GM10847 (cell line): Measurements from ENCODE around the gene UBE2Z.
A peak's percentile ranks its signal among the peaks of the same experiment; 100 is the strongest.

Experiments
- POLR2A ChIP-seq: IDR thresholded peaks from 2 replicates; pipeline ENCODE4 v1.6.1; 2011; ENCODE audit not compliant: insufficient read length; ENCODE audit errors: extremely low read depth

The UBE2Z gene

GRCh38 chr17:48927978-48928745, 20.0 kb downstream of the UBE2Z start:
- TF ChIP-seq POLR2A: no peak

- no peak for TF ChIP-seq POLR2A
These were observed 20.9 kb downstream of the UBE2Z start for GRCh38 chr17:48928876-48929811.

- TF ChIP-seq POLR2A: no peak
These were observed 21.6 kb downstream of the UBE2Z start for GRCh38 chr17:48929812-48930165.

GRCh38 chr17:48930435-48930873, 22.2 kb downstream of the UBE2Z start:
- no peak for TF ChIP-seq POLR2A

- no peak for TF ChIP-seq POLR2A
These were observed 24.8 kb downstream of the UBE2Z start for GRCh38 chr17:48933035-48933434.

GRCh38 chr17:48944515-48945260, 36.5 kb downstream of the UBE2Z start, which contains the start of gene SNF8:
TSS of gene SNF8 (minus strand) at chr17:48944842. CDS start at chr17:48944734, 108 bp downstream.
- peak; percentile 83 for TF ChIP-seq POLR2A

GRCh38 chr17:48951572-48951971, 43.4 kb downstream of the UBE2Z start:
- no peak for TF ChIP-seq POLR2A

GRCh38 chr17:48952904-48953303, 44.7 kb downstream of the UBE2Z start:
- TF ChIP-seq POLR2A: no peak

- TF ChIP-seq POLR2A: no peak
These were observed 46.1 kb downstream of the UBE2Z start for GRCh38 chr17:48954300-48954755.

- TF ChIP-seq POLR2A: no peak
These were observed 52.8 kb downstream of the UBE2Z start for GRCh38 chr17:48960834-48961515.

- no peak for TF ChIP-seq POLR2A
These were observed 53.5 kb downstream of the UBE2Z start for GRCh38 chr17:48961516-48962233.

- no peak for TF ChIP-seq POLR2A
These were observed 62.0 kb downstream of the UBE2Z start for GRCh38 chr17:48970224-48970623.

- TF ChIP-seq POLR2A: no peak
These were observed 62.9 kb downstream of the UBE2Z start for GRCh38 chr17:48970865-48971687.
